ENCODE data around the gene C17orf67.

DNA sequence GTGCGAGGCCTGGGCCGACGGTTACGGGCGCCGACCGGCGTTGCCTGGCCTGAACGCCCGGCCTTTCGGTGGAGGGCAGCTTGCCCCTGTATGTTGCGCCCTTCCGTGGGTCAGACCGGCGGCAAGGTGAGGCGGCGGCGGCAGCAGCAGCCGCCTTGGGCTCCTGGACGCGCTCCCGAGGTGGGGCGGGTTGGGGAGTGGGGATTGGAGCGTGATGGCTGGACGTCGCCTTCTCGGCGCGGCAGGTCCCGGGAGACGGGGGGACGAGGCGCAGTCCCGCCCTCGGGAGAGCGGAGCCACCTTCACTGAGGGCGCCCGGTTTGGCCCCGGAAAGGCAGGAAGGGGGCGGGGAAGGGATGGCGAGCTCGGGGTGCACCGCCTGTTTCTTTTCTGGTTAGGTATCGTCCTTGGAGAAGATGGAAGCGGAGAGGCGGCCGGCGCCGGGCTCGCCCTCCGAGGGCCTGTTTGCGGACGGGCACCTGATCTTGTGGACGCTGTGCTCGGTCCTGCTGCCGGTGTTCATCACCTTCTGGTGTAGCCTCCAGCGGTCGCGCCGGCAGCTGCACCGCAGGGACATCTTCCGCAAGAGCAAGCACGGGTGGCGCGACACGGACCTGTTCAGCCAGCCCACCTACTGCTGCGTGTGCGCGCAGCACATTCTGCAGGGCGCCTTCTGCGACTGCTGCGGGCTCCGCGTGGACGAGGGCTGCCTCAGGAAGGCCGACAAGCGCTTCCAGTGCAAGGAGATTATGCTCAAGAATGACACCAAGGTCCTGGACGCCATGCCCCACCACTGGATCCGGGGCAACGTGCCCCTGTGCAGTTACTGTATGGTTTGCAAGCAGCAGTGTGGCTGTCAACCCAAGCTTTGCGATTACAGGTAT is 902 bp upstream of the C17orf67 start:
- TF ChIP-seq CTCF (IDR thresholded peaks at IDR 0.05) (peak in 3 of 6 experiments; percentile 13 to 54 (median 36)), POLR2A (IDR thresholded peaks at IDR 0.05) (no peak), POLR2AphosphoS5 (IDR thresholded peaks at IDR 0.05) (no peak)
